Vagina (tissue), 2 donors: ENCODE results near the gene PLCB3. TPM values are rescaled to one million over a fixed set of nuclear protein-coding genes. Genes with fewer than 3 reads are reported as not detected.

Experiments used
- DNase-seq, 2 donors: peaks; one replicate each; pipeline ENCODE4 v3.0.0-alpha.2; 2017; ENCODE audit errors: extremely low spot score in 2 of 2
- H3K27ac ChIP-seq: fragments of 200-600 bp; sonication (generic); one replicate; pipeline ENCODE4 v1.5.1; 2019
- H3K27me3 ChIP-seq: fragments of 200-600 bp; sonication (generic); one replicate; pipeline ENCODE4 v1.5.1; 2019
- H3K36me3 ChIP-seq, 2 donors: fragments of 200-600 bp; sonication (generic); one replicate each; pipeline ENCODE4 v1.5.1; 2017 to 2019
- H3K4me1 ChIP-seq: fragments of 200-600 bp; sonication (generic); one replicate; pipeline ENCODE4 v1.5.1; 2019
- H3K4me3 ChIP-seq, 2 donors: fragments of 200-600 bp; sonication (generic); 1 replicate in 1 of 2; 2 replicates in 1 of 2; pipeline ENCODE4 v1.5.1; 2016 to 2019
- H3K9me3 ChIP-seq: fragments of 200-600 bp; sonication (generic); one replicate; pipeline ENCODE4 v1.5.1; 2019
- POLR2A ChIP-seq, 2 donors: fragments of 450-650 bp; IDR thresholded peaks; one replicate each; pipeline ENCODE4 v1.6.1; 2017; ENCODE audit warnings: antibody characterized with exemption in 2 of 2, mild to moderate bottlenecking in 2 of 2, moderate library complexity in 2 of 2
- POLR2AphosphoS5 ChIP-seq, 2 donors: sonication (generic); formaldehyde crosslinking; IDR thresholded peaks; one replicate each; pipeline ENCODE4 v1.9.0; 2017; ENCODE audit warnings: antibody characterized with exemption in 2 of 2, mild to moderate bottlenecking in 2 of 2, low read depth in 1 of 2; ENCODE audit not compliant: insufficient read depth in 1 of 2
- intact Hi-C: fragments of 100-400 bp; cut with DNase I; formaldehyde crosslinking; loops from one replicate; pipeline ENCODE4 v1.15.1; 2023
- total RNA-seq: library from RNA; depleted of rRNA; stranded (reverse); fragments of >200 nt; gene quantifications from one replicate; pipeline ENCODE4 v1.2.3, GENCODE V29; 2016
- TF ChIP-seq, protein P1 (sequence below), 3 experiments: fragments of 450-650 bp in 2 of 3; fragments of 200-600 bp in 1 of 3; sonication (generic) in 1 of 3; IDR thresholded peaks; one replicate each; pipeline ENCODE4 v1.5.1; 2017 to 2019; ENCODE audit warnings: antibody characterized with exemption in 3 of 3, mild to moderate bottlenecking in 2 of 3, moderate library complexity in 2 of 3

PLCB3 gene
- total RNA-seq, 1 donor from 2014 or later: 33.1 TPM

DNA sequence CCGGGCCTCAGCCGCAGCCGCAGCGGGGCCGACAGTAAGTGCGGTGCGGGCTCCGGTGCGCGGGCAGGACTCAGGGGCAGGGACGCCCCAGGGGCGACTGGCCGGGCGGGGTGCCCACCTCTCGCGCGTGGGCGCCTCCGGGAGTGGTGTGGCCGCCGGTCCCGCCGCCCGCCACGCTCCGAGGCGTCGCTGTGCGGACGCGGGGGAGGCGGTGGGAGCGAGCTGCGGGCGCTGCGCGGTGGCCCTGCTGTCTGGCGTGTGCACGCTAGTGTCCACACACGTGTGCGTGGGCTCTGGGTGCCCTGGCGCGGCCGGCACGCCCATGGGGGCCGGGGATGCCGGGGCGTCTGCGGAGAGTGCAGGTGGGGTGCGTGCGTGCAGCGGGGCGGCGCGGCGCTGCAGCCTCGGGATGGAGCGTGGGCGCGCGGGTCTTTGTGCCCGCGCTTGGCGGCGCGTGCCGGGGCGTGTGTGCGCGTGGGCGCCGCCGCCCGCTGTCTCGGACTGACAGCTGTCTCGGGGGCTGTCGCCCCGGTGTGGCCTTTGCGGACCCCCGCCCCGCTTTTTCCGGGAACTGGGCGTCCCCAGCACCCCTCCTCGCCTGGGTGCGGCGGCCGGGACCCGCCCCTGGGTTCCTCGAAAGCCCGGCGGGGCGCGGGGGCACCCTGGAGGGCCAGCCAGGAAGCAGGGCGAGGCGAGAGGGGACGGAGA, 40.6 kb downstream of the PLCB3 start:
- TF ChIP-seq, protein P1, sequence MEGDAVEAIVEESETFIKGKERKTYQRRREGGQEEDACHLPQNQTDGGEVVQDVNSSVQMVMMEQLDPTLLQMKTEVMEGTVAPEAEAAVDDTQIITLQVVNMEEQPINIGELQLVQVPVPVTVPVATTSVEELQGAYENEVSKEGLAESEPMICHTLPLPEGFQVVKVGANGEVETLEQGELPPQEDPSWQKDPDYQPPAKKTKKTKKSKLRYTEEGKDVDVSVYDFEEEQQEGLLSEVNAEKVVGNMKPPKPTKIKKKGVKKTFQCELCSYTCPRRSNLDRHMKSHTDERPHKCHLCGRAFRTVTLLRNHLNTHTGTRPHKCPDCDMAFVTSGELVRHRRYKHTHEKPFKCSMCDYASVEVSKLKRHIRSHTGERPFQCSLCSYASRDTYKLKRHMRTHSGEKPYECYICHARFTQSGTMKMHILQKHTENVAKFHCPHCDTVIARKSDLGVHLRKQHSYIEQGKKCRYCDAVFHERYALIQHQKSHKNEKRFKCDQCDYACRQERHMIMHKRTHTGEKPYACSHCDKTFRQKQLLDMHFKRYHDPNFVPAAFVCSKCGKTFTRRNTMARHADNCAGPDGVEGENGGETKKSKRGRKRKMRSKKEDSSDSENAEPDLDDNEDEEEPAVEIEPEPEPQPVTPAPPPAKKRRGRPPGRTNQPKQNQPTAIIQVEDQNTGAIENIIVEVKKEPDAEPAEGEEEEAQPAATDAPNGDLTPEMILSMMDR (IDR thresholded peaks at IDR 0.05): no peak
- TF ChIP-seq POLR2AphosphoS5 (IDR thresholded peaks at IDR 0.05; ENCODE audit: insufficient read depth in 1 of 2, low read depth in 1 of 2): no peak
- TF ChIP-seq POLR2A (IDR thresholded peaks at IDR 0.05): no peak
- intact Hi-C loops: no loop called here
- peak overlapping the region; percentile 31 to 39 for H3K4me3 ChIP-seq

DNA sequence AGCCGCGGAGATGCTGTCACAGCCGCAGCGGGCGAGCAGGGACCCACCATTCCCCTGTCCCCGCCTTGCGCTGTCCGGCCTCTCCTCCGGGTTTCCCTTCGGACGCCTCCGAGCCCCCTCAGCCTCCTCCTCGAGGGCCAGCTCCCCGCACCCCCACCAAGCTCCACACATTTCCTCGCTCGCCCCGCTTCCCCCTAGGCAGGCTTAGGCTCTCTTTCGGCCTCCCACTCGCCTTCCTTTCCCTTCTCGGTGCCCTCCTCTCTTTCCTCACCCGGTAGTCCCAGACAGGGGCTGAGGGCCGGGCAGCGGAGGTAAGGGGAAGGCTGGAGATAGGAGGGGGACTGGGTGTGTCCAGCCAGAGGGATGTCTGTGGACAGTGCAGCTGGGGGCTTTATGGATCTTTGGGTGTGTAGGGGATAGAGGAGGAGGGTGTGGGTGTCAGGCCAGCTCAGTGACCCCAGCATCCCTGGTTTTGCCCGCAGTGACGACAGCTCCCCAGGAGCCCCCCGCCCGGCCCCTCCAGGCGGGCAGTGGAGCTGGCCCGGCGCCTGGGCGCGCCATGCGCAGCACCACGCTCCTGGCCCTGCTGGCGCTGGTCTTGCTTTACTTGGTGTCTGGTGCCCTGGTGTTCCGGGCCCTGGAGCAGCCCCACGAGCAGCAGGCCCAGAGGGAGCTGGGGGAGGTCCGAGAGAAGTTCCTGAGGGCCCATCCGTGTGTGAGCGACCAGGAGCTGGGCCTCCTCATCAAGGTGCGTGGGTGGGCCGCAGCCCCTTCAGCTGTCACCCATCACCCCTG, 41.3 kb downstream of the PLCB3 start:
- peaks cover 10% of the 10 kb centered on the region for H3K27me3 ChIP-seq
- TF ChIP-seq, protein P1 (IDR thresholded peaks at IDR 0.05): no peak
- TF ChIP-seq POLR2A (IDR thresholded peaks at IDR 0.05) (no peak), POLR2AphosphoS5 (IDR thresholded peaks at IDR 0.05; ENCODE audit: insufficient read depth in 1 of 2, low read depth in 1 of 2) (no peak)
- DNase-seq: no peak
- no peak overlapping the region for H3K27ac ChIP-seq
- no peaks in the 10 kb centered on the region for H3K36me3 ChIP-seq
- peak overlapping the region; percentile 31 to 39 for H3K4me3 ChIP-seq
- H3K9me3 ChIP-seq: no peaks in the 10 kb centered on the region
- intact Hi-C loops: no loop called here
- peaks cover 19% of the 10 kb centered on the region for H3K4me1 ChIP-seq

More for the DNA sequence above, 40.6 kb downstream of the PLCB3 start:
- DNase-seq: no peak
- H3K27ac ChIP-seq: no peak overlapping the region
- no peaks in the 10 kb centered on the region for H3K36me3 ChIP-seq
- H3K27me3 ChIP-seq: peaks cover 10% of the 10 kb centered on the region
- peaks cover 20% of the 10 kb centered on the region for H3K4me1 ChIP-seq
- H3K9me3 ChIP-seq: no peaks in the 10 kb centered on the region

DNA sequence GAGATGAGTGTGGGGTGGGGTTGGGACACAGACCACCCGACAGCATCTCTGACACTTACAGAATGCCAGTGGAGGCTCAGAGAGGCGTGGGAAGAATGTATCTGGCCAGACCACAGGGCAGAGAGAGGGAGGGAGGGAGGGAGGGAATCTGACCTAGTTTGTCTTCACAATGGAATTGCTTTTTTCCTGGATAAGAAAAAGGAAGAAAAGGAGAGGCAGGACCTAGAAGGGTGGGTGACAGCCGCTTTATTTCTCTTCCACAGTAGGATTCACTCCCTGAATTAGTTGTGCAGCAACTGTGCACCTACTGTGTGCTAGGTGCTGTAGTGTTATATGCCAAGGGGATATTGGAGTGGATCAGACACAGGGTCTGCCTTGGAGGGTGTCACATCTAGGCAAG, 43.4 kb downstream of the PLCB3 start:
- peaks cover 10% of the 10 kb centered on the region for H3K27me3 ChIP-seq
- no peak for DNase-seq
- peaks cover 32% of the 10 kb centered on the region for H3K4me1 ChIP-seq
- H3K9me3 ChIP-seq: no peaks in the 10 kb centered on the region
- intact Hi-C loops: loop anchor here (5.0 kb wide), 1 partner anchor 87 kb away; the partner anchor contains the start of gene FERMT3
- H3K4me3 ChIP-seq: no peak overlapping the region
- TF ChIP-seq, protein P1 (IDR thresholded peaks at IDR 0.05): no peak
- TF ChIP-seq POLR2A (IDR thresholded peaks at IDR 0.05) (no peak), POLR2AphosphoS5 (IDR thresholded peaks at IDR 0.05; ENCODE audit: insufficient read depth in 1 of 2, low read depth in 1 of 2) (no peak)
- H3K27ac ChIP-seq: no peak overlapping the region
- no peaks in the 10 kb centered on the region for H3K36me3 ChIP-seq

DNA sequence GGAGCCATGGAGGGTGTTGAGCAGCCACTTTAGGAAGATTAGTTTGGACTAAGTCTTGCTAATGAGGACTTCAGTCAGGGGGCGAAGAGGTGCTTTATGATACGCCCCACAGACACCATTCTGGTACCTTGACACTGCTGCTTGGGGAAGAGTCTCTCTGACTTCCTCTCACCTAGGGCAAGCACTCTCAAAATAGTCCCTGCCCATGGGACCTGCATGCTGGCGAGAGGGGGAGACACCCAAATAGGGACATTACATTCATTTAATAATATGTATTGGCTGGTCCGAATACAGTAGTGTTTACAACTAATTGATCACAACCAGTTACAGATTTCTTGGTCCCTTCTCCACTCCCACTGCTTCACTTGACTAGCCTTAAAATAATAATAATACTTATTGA, 44.4 kb downstream of the PLCB3 start:
- intact Hi-C loops: loop anchor here (5.0 kb wide), 1 partner anchor 88 kb away; the partner anchor contains the start of gene FERMT3
- H3K4me3 ChIP-seq: no peak overlapping the region
- H3K27me3 ChIP-seq: peaks cover 10% of the 10 kb centered on the region
- no peak for TF ChIP-seq POLR2A (IDR thresholded peaks at IDR 0.05)
- H3K9me3 ChIP-seq: no peaks in the 10 kb centered on the region
- H3K36me3 ChIP-seq: no peaks in the 10 kb centered on the region
- no peak for DNase-seq
- H3K27ac ChIP-seq: no peak overlapping the region
- peaks cover 41% of the 10 kb centered on the region for H3K4me1 ChIP-seq

DNA sequence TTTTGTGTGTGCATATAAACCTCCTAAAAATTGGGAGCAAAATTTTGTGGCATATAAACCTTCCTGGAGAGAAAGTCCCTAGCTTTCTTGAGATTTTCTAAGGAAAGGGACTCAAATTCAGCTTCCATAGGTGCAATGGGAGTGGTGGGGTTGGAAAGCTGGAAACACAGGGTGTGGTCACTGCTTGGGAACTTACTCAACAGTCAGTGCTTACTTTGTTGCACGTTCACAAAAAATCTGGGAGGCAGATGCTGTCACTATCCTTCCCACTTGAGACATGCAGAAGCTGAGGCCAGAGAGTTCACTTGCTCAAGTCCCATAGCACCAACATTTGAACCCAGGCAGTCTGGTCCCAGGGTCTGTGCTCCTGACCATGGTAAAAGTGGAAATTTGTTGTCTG, 44.9 kb downstream of the PLCB3 start:
- Histone ChIP-seq H3K27me3 (peaks cover 10% of the 10 kb centered on the region), H3K4me3 (no peak overlapping the region), H3K27ac (no peak overlapping the region), H3K4me1 (peaks cover 38% of the 10 kb centered on the region), H3K9me3 (no peaks in the 10 kb centered on the region), H3K36me3 (no peaks in the 10 kb centered on the region)
- TF ChIP-seq POLR2A (IDR thresholded peaks at IDR 0.05): no peak
- TF ChIP-seq POLR2AphosphoS5 (IDR thresholded peaks at IDR 0.05; ENCODE audit: insufficient read depth in 1 of 2, low read depth in 1 of 2): no peak
- TF ChIP-seq, protein P1 (IDR thresholded peaks at IDR 0.05): no peak
- no peak for DNase-seq
- intact Hi-C loops: loop anchor here (5.0 kb wide), 1 partner anchor 89 kb away; the partner anchor contains the start of gene FERMT3
